Ramos (cell line): Measurements from ENCODE around the gene STAT5B.
"Not testable (repeated sequence)": the region's sequence is repeated elsewhere in the genome, so short reads cannot be mapped to it uniquely, and the experiment has no call there.

Experiments
- in situ Hi-C: fragments of 300-500 bp; cut with MboI; formaldehyde crosslinking; loops from one replicate; pipeline ENCODE4 v1.14.3; 2022; ENCODE audit warnings: low sequenced_read_pairs; ENCODE audit not compliant: unreplicated experiment

The STAT5B gene

DNA sequence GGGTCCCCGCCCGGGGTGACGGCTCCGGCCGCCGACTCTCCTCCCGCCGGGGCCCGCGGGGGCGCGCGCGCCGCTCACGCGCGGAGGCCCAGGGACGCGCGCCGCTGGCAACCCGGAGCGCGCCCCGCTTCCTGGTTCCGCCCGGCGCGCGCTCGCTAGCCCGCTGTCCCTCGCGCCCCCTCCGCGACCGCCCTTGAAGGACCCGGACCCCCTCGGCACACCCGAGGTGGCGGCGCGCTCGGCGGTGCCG, at the start of gene STAT5B:
STAT5B (minus strand) TSS at position 33 of the 250 bp plus-strand sequence. CDS start 44,264 bp downstream, outside the sequence.
- in situ Hi-C loops = no loop called here

DNA sequence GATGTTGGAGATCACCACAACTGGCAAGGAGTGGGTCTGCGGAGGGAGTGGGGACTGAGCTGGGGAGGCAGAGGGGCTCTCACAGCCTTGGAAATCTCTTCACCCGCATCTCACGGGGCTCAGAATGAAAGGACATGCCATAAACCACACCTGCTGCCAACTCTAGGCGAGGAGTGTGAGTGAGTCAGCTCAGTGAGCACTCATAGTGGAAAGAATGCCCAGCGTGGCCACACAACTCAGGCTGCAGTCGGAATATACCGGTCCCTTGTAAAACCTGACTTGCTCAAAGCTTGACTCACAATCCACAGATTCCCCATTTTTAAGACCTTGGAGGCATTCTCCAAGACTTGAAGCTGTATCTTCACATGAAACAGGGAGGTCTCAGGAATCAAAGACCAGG, 48.8 kb upstream of the STAT5B start:
- in situ Hi-C loops = no loop called here

- in situ Hi-C loops = loop anchor here (5.0 kb wide), 2 partner anchors 79 to 199 kb away; no protein-coding TSS in a partner anchor
These were observed 47.1 kb upstream of the STAT5B start for GRCh38 chr17:42323268-42323773.

DNA sequence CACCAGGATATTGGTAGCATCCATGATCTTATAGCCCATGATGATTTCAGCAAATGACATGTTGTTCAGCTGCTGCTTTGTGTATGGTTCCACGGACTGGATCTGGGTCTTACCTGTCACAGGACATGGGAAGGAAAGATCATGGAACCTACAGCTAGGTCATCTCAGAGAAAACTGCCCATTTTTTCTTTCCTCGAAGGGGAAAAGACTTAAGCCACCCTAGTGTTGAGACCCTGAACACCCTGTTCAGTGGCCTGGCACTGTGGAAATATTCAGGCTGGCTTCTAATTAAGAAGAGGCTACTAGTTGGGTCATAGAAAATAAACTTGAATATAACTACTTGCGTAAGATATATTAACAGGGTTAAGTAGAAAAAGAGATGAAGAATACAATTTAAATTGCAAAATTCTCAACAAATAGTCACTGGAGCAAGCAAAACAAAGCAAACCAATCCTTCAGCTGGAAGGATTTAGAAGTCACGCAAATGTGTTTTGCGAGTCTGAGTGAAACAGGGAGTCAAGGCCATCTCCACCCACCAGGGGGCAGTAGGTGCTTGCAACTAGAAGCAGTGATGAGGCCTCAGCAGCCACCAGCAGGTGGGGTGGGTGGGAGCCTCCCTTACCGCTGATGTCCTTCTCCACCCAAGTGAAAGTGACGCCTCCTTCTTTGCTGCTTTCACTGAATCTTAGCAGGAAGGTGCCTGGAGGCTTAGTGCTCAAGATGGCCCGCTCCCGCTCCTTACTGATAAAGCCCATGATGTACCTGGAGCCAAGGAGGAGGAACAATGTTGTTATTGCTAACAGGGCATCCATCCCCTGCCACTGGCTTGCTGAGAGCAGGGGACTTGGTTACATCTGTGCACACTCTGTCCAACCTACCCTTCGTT, 46.4 kb upstream of the STAT5B start:
- in situ Hi-C loops = loop anchor here (5.0 kb wide), 2 partner anchors 80 to 200 kb away; no protein-coding TSS in a partner anchor

GRCh38 chr17:42321555-42321954, 45.4 kb upstream of the STAT5B start:
- in situ Hi-C loops = loop anchor here (5.0 kb wide), 2 partner anchors 81 to 201 kb away; no protein-coding TSS in a partner anchor

DNA sequence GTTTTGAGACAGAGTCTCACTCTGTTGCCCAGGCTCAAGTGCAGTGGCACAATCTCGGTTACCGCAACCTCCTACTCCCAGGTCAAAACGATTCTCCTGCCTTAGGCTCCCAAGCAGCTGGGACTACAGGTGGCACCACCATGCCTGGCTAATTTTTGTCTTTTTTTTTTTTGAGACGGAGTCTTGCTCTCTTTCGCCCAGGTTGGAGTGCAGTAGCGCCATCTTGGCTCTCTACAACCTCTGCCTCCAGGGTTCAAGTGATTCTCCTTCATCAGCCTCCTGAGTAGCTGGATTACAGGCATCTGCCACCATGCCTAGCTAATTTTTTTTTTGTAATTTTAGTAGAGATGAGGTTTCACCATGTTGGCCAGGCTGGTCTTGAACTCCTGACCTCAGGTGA, 41.8 kb upstream of the STAT5B start:
- in situ Hi-C loops = not testable (repeated sequence)

DNA sequence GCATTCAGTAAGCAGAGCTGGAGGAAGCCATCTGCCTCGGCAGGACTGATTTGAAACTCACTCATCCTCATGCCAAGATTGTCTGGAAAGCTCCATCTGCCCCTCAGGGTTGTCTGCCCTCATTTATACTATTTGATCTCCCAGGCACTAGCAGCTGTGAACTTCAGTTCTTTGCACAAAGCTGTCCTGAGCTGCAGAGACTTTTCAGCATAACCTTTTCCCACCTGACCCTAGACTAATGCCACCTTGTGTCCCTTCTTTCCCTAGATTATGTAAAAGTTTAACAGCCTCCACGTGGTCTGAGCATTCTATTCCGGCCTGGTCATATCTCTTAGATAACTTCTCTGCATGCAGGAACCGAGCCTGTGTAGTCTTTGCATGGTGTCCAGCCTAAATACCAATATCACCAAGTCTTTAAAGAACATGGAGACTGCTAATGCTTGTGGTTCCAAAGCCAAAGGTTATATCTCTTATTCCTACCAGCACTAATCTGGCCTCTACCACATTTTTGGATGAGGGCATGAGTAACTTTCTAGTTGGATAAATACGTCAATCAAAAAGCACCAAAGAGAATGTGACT, 41.2 kb upstream of the STAT5B start:
- in situ Hi-C loops = no loop called here

DNA sequence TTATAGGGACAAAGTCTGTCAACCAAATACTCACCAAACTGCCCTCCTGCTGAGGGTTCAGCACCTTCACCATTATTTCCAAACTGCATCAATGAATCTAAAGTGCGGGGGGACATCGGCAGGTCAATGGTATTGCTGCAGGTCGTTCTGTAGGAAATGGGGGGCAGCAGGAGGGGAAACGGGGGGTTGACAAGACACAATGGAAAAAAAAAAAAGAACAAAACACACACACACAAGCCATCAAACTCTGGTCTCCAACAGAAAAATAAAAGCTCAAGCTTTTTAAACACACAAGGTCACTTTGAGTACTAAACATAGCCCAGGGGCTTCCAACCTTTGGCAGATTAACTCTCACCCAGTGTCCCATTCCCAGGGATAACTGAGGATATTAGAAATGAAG, 40.6 kb upstream of the STAT5B start:
- in situ Hi-C loops = no loop called here

GRCh38 chr17:42315402-42316156, 39.4 kb upstream of the STAT5B start:
- in situ Hi-C loops = no loop called here

DNA sequence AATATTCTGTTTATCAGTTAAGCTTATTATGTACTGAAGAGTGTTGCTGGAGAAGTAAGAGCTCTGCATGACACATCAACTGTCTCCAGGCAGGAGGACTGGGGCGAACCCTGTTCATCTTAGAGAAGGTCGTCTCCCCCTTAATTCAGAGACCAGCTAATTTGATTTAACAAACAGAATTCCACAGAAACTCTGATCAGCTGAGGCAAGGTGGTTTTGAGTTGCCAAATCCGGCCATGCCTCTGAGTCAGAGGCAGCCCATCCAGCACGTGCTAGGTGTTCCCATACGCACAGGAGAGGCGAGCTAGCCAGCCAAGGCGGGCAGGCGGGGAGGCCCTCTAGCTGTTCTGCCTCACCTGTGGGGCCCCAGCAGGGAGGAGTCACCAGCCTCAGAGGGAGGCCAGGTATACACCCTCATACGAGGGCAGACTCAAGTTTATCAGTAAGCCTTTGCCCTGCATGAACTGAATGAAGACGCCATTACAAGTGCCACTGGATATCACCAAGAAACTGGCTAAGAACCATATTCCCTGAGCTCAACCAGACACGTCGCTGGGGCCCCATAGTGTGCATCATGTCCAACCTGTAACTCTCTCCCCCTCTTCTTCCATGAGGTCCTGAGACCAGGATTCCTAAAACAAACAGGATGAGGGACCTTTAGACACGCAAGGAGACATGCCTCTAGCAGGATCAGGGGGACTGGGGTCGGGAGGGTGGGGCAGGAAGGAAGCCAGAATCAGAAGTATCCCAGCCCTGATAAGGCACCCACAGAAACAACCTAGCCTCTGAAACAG, 37.8 kb upstream of the STAT5B start:
- in situ Hi-C loops = no loop called here

DNA sequence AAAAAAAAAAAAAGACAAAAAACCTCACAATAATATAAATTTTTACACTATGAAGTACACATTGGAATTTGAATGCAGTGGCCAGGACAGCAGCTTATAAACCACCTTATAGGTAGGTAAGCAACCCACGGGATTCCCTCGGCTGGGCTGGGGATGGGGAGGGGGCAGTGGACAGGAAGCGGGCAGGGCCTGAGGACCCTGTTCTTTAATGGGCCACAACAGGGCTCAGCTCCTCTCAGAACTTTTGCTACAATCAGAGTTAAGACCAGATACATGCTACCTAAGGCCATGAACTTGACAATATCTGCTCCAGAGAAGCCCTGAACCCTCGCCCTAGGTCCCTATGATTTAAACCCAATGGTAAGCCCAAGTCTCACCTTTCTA, 37.2 kb upstream of the STAT5B start:
- in situ Hi-C loops = no loop called here

GRCh38 chr17:42312285-42313130, 36.3 kb upstream of the STAT5B start:
- in situ Hi-C loops = no loop called here

GRCh38 chr17:42312035-42312284, 35.8 kb upstream of the STAT5B start:
- in situ Hi-C loops = no loop called here

- in situ Hi-C loops = no loop called here
These were observed 35.2 kb upstream of the STAT5B start for GRCh38 chr17:42311240-42312034.

- in situ Hi-C loops = no loop called here
These were observed 34.6 kb upstream of the STAT5B start for GRCh38 chr17:42310787-42311215.

DNA sequence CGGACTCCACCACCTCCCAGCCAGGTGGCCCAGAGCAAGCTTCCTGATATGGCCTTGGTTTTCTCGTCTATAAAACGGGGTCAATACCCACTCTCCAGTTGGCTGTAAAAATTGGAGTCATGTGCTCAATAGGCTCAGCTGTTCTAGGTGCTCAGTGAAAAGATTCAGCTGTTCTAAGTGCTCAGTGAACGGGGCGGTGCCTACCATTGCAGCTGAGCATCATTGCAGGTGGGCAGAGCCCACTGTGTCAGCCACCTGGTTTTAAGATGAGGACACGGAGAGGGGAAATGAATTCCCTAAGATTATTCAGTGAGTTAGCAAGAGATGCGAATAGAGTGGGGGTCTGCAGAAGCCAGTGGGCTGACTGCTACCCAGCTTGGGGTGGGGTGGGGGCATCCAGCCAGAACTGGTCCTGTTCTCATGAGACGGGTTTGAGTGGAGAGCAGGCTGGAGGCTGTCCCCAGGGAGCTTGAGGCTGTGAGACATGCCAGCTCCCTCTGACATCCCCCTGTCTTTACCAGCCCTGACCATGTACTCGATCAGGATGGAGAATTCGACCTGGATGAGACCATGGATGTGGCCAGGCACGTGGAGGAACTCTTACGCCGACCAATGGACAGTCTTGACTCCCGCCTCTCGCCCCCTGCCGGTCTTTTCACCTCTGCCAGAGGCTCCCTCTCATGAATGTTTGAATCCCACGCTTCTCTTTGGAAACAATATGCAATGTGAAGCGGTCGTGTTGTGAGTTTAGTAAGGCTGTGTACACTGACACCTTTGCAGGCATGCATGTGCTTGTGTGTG, 34.0 kb upstream of the STAT5B start:
- in situ Hi-C loops = no loop called here

- in situ Hi-C loops = no loop called here
These were observed 33.0 kb upstream of the STAT5B start for GRCh38 chr17:42309142-42309541.

DNA sequence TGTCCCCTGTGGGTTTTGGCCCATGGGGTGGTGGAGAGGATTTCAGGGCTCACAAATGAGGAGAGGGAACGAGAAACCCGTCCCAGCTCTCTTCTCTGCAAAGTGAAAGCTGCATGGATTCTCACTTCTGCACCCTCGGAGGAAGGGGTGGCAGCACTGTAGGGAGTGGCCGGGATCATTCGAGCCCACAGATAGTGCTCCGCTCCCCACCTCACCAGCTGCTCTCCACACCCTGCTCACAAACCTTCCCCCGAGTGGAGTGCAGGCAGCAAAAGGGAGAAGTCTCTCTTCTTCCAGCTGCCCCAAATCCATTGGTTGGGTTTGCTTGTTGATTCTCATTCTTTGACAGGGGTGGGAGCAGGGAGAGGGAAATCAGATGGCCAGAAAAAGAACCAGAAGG, 32.3 kb upstream of the STAT5B start:
- in situ Hi-C loops = no loop called here
